IMR-90 (cell line): ENCODE data around the gene PIK3IP1. TPM values are rescaled to one million over a fixed set of nuclear protein-coding genes. Genes with fewer than 3 reads are reported as not detected.

Experiments used
- ATAC-seq: fragments of 200-7000 bp; cut with Tn5 transposase; 2 replicates; pipeline ENCODE4 v1.9.1; 2020; ENCODE audit warnings: low read depth, mild to moderate bottlenecking, moderate library complexity
- BruUV-seq: library from RNA; stranded (reverse); fragments of 400-500 nt; replicated peaks from 2 replicates; lab custom pipeline; 2021; lab: Mats Ljungman, UMichigan
- CTCF ChIA-PET: fragments of 300-600 bp; formaldehyde crosslinking; extraction: SDS; loops from one replicate; lab custom pipeline; 2021; ENCODE audit warnings: antibody characterized with exemption; lab: Yijun Ruan, JAX
- POLR2A ChIA-PET: fragments of 300-600 bp; sonication (Branson Sonifier 250); formaldehyde crosslinking; loops from one replicate; lab custom pipeline; 2022; ENCODE audit warnings: antibody characterized with exemption; ENCODE audit not compliant: unreplicated experiment; lab: Charles Lee
- DNase-seq: peaks from one replicate; pipeline ENCODE4 v3.0.0; 2013
- H2AFZ ChIP-seq: replicated peaks from 2 replicates; pipeline ENCODE3; 2013; ENCODE audit warnings: low read length, mild to moderate bottlenecking; ENCODE audit not compliant: poor library complexity
- H2AK5ac ChIP-seq: 2 replicates; pipeline ENCODE4 v1.6.1; 2013; ENCODE audit warnings: low read depth, low read length, inconsistent platforms
- H2AK9ac ChIP-seq: replicated peaks from 2 replicates; pipeline ENCODE3; 2013; ENCODE audit warnings: mild to moderate bottlenecking, low read depth, low read length, moderate library complexity; ENCODE audit not compliant: poor library complexity
- H2BK120ac ChIP-seq: 2 replicates; pipeline ENCODE4 v1.6.1; 2013; ENCODE audit warnings: low read depth, low read length, inconsistent platforms
- H2BK15ac ChIP-seq: 3 replicates; pipeline ENCODE4 v1.6.1; 2013; ENCODE audit warnings: low read depth, low read length, inconsistent platforms
- H2BK20ac ChIP-seq: 2 replicates; pipeline ENCODE4 v1.6.1; 2013; ENCODE audit warnings: low read depth, mild to moderate bottlenecking, inconsistent platforms, low read length, moderate library complexity
- H2BK5ac ChIP-seq: 2 replicates; pipeline ENCODE4 v1.6.1; 2013; ENCODE audit warnings: mild to moderate bottlenecking, low read depth, low read length, inconsistent platforms; ENCODE audit not compliant: poor library complexity, severe bottlenecking
- H3K14ac ChIP-seq: replicated peaks from 2 replicates; pipeline ENCODE4 v1.6.1; 2013; ENCODE audit warnings: low read depth, low read length, inconsistent platforms
- H3K18ac ChIP-seq: 2 replicates; pipeline ENCODE4 v1.6.1; 2013; ENCODE audit warnings: low read depth, low read length, control low read depth
- H3K23ac ChIP-seq: 2 replicates; pipeline ENCODE4 v1.6.1; 2013; ENCODE audit warnings: low read depth, low read length, inconsistent platforms
- H3K27ac ChIP-seq: 2 replicates; pipeline ENCODE4 v1.5.1; 2013; ENCODE audit warnings: mild to moderate bottlenecking, control low read depth, low read length; ENCODE audit not compliant: insufficient read depth
- H3K27me3 ChIP-seq: 2 replicates; pipeline ENCODE4 v1.6.1; 2013; ENCODE audit warnings: low read length; ENCODE audit not compliant: control insufficient read depth, insufficient read depth
- H3K36me3 ChIP-seq: 2 replicates; pipeline ENCODE4 v1.6.1; 2013; ENCODE audit warnings: low read length, mixed read lengths; ENCODE audit not compliant: control insufficient read depth, insufficient read depth
- H3K4ac ChIP-seq: 2 replicates; pipeline ENCODE4 v1.6.1; 2013; ENCODE audit warnings: low read depth, low read length, inconsistent platforms
- H3K4me1 ChIP-seq: 2 replicates; pipeline ENCODE4 v1.6.1; 2013; ENCODE audit warnings: low read length, mixed read lengths; ENCODE audit not compliant: control insufficient read depth, insufficient read depth
- H3K4me2 ChIP-seq: 2 replicates; pipeline ENCODE4 v1.6.1; 2013; ENCODE audit warnings: low read depth, mild to moderate bottlenecking, control low read depth, low read length, moderate library complexity
- H3K4me3 ChIP-seq: 2 replicates; pipeline ENCODE4 v1.5.1; 2013; ENCODE audit warnings: low read depth, mild to moderate bottlenecking, control low read depth, low read length, moderate library complexity; ENCODE audit not compliant: insufficient read depth
- H3K56ac ChIP-seq: 2 replicates; pipeline ENCODE4 v1.6.1; 2013; ENCODE audit warnings: low read length, inconsistent platforms; ENCODE audit not compliant: insufficient read depth; ENCODE audit errors: extremely low read depth
- H3K79me1 ChIP-seq, 2 experiments: 2 replicates each; pipeline ENCODE4 v1.6.1; 2013; ENCODE audit warnings: low read length in 2 of 2, inconsistent platforms in 1 of 2, low read depth in 1 of 2
- H3K9ac ChIP-seq: 2 replicates; pipeline ENCODE4 v1.6.1; 2013; ENCODE audit warnings: low read depth, low read length, control low read depth
- H3K9me1 ChIP-seq: 2 replicates; pipeline ENCODE4 v1.6.1; 2013; ENCODE audit warnings: low read length, inconsistent platforms; ENCODE audit not compliant: insufficient read depth
- H3K9me3 ChIP-seq: 2 replicates; pipeline ENCODE4 v1.6.1; 2013; ENCODE audit warnings: low read length; ENCODE audit not compliant: control insufficient read depth, insufficient read depth
- H4K20me1 ChIP-seq: 2 replicates; pipeline ENCODE4 v1.6.1; 2013; ENCODE audit warnings: low read length, inconsistent platforms; ENCODE audit not compliant: insufficient read depth
- H4K5ac ChIP-seq: 2 replicates; pipeline ENCODE4 v1.6.1; 2013; ENCODE audit warnings: mild to moderate bottlenecking, low read depth, low read length, control low read depth
- H4K8ac ChIP-seq, 2 experiments: 2 replicates each; pipeline ENCODE4 v1.6.1; 2013; ENCODE audit warnings: low read depth in 2 of 2, low read length in 2 of 2, control low read depth in 1 of 2, inconsistent platforms in 1 of 2
- H4K91ac ChIP-seq: 2 replicates; pipeline ENCODE4 v1.6.1; 2013; ENCODE audit warnings: low read depth, low read length, inconsistent platforms; ENCODE audit not compliant: insufficient read depth
- CEBPB ChIP-seq: IDR thresholded peaks from 2 replicates; pipeline ENCODE4 v1.6.1; 2012; ENCODE audit warnings: low read depth, low read length, improper control_type of control experiment
- CHD1 ChIP-seq: IDR thresholded peaks from 2 replicates; pipeline ENCODE4 v1.6.1; 2012; ENCODE audit warnings: low read depth, low read length, improper control_type of control experiment
- MXI1 ChIP-seq: IDR thresholded peaks from 2 replicates; pipeline ENCODE4 v1.6.1; 2012; ENCODE audit warnings: low read depth, mild to moderate bottlenecking, low read length, moderate library complexity, borderline replicate concordance
- RFX5 ChIP-seq: IDR thresholded peaks from 2 replicates; pipeline ENCODE4 v1.8.0; 2012; ENCODE audit warnings: low read depth, mild to moderate bottlenecking, low read length, moderate library complexity
- WGBS, 2 experiments: methylation state at CpG; one replicate each; pipeline versions ENCODE4 v1.1.5 to v1.1.7; 2013; ENCODE audit warnings: missing lambda C conversion rate in 2 of 2; ENCODE audit not compliant: insufficient read length in 1 of 2; ENCODE audit errors: extremely low coverage in 2 of 2; 5-methylcytosine and 5-hydroxymethylcytosine counted together
- dilution Hi-C: fragments of 300-500 bp; cut with HindIII; formaldehyde crosslinking; loops from one replicate; pipeline ENCODE4 v1.14.3; 2018; ENCODE audit warnings: low sequenced_read_pairs; ENCODE audit not compliant: unreplicated experiment
- in situ Hi-C: fragments of 300-500 bp; cut with MboI; formaldehyde crosslinking; loops from 3 replicates; pipeline ENCODE4 v1.14.3; 2019; ENCODE audit warnings: low sequenced_read_pairs, inconsistent platforms, mixed read lengths
- intact Hi-C: fragments of 100-400 bp; cut with micrococcal nuclease; formaldehyde crosslinking; loops from 2 replicates; pipeline ENCODE4 v1.10.0; 2022
- polyA plus RNA-seq, 3 experiments: library from polyadenylated mRNA; depleted of rRNA; stranded (reverse); fragments of >200 nt; gene quantifications; 2 replicates each; pipeline ENCODE4 v1.2.3, GENCODE V29; 2012; ENCODE audit warnings: low replicate concordance in 1 of 3
- total RNA-seq: library from RNA; depleted of rRNA; stranded (reverse); fragments of >200 nt; gene quantifications from 2 replicates; pipeline ENCODE4 v1.2.3, GENCODE V29; 2012

The PIK3IP1 gene
- total and polyA plus RNA-seq, 2 of the 4 experiments (the other 2 are of a cell fraction): 12.9 to 17.6 TPM

DNA sequence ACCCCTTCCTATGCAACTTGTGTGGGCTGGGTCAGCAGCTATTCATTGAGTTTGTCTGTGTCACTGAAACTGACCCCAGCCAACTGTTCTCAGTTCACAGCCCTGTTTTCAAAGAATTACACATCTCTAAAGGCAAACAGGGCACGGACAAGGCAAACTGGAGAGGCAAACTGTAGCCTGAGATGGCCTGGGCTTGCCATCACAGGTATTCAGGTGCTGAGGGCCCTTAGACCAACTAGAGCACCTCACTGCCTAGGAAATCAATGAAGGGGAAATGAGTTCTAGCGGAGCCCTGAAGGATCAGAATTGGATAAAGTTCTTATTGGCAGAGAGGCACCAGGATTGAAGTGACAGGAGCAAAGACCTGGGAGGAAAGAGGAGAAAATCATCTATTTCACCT lies 24.0 kb downstream of the PIK3IP1 start:
- ChIA-PET POLR2A (no interaction called here), CTCF (no interaction called here)
- H4K8ac ChIP-seq: no peak overlapping the region
- TF ChIP-seq CEBPB (no peak), CHD1 (no peak), RFX5 (no peak), MXI1 (no peak)
- in situ Hi-C loops (no loop called here), intact Hi-C loops (no loop called here), dilution Hi-C loops (no loop called here)
- H3K4ac ChIP-seq: no peak overlapping the region
- no TSS peak for BruUV-seq
- no peak overlapping the region for H3K4me3 ChIP-seq
- no peaks in the 10 kb centered on the region; a peak in 2 of 4 replicates for H3K79me1 ChIP-seq
- H2BK120ac ChIP-seq: no peak overlapping the region
- no peak overlapping the region for H2BK20ac ChIP-seq
- H2AK5ac ChIP-seq: no peak overlapping the region
- H3K23ac ChIP-seq: no peak overlapping the region
- H3K27me3 ChIP-seq: no peaks in the 10 kb centered on the region
- ATAC-seq (no peak), DNase-seq (no peak)
- no peak overlapping the region for H2AFZ ChIP-seq
- WGBS, 2 experiments: no CpG with 5 or more reads among the region's 2 CpGs
- H3K14ac ChIP-seq: no peak overlapping the region
- H2BK15ac ChIP-seq: no peak overlapping the region
- no peaks in the 10 kb centered on the region for H3K9me3 ChIP-seq
- no peak overlapping the region for H4K5ac ChIP-seq
- H4K20me1 ChIP-seq: peaks cover 6% of the 10 kb centered on the region; the same call in 1 of the 2 replicates
- H3K36me3 ChIP-seq: peaks cover 23% of the 10 kb centered on the region; the same call in 1 of the 2 replicates
- peaks cover 14% of the 10 kb centered on the region for H3K9me1 ChIP-seq
- H3K56ac ChIP-seq: no peak overlapping the region
- no peak overlapping the region for H3K4me2 ChIP-seq
- no peak overlapping the region for H2BK5ac ChIP-seq
- H3K18ac ChIP-seq: no peak overlapping the region
- no peak overlapping the region for H3K27ac ChIP-seq
- H3K9ac ChIP-seq: no peak overlapping the region
- no peak overlapping the region for H4K91ac ChIP-seq
- no peak overlapping the region for H2AK9ac ChIP-seq
- peaks cover 5% of the 10 kb centered on the region; the same call in 1 of the 2 replicates for H3K4me1 ChIP-seq
